Hematopoietic multipotent progenitor cell (in vitro differentiated cells): ENCODE results near the gene AVEN. TPM values are rescaled to one million over a fixed set of nuclear protein-coding genes. Genes with fewer than 3 reads are reported as not detected.
A peak's percentile ranks its signal among the peaks of the same experiment; 100 is the strongest.

Experiments
- DNase-seq, 3 donors: peaks; one replicate each; pipeline ENCODE4 v3.0.0-alpha.2; 2011 to 2015; ENCODE audit warnings: low read depth in 2 of 3, low spot score in 2 of 3
- total RNA-seq: library from RNA; depleted of rRNA; stranded (reverse); fragments of >200 nt; gene quantifications from one replicate; pipeline ENCODE4 v1.2.3, GENCODE V29; 2012

Gene AVEN
- total RNA-seq, 1 donor, result 5.9 TPM

DNA sequence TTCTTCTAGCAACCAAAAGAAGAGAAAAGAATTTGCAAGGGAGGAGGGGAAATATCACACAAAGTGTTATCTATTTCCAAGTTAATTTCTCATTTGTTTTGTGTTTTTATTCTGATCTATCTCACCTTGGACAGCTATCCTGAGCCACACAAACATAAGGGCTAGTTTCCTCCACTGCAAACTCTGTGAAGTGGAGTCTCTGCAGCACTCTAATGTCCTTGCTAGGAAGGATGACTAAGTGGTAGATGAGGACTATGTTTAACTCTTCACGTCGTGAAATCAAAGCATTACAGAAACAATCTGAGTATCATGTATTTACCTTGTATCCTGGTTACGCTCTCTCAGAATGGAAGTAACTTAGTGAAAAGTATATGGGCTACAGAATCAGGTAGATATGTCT, 104.6 kb downstream of the AVEN start:
- DNase-seq, result no peak

DNA sequence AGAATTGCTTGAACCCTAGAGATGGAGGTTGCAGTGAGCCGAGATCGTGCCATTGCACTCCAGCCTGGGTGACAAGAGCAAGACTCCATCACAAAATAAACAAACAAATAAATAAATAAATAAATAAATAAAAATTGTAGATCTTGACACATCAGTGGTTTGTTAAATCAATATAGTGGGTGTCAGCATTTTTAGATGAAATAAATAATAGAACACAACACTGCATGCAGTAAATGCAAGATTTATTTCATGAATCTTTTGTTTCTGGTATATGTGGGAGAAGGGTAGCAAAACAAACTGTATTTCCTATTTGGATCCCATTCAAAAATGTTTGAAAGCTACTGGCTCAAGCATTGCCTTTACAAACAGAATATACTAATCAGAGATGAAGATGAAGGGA, 106.3 kb downstream of the AVEN start:
- DNase-seq, result no peak

DNA sequence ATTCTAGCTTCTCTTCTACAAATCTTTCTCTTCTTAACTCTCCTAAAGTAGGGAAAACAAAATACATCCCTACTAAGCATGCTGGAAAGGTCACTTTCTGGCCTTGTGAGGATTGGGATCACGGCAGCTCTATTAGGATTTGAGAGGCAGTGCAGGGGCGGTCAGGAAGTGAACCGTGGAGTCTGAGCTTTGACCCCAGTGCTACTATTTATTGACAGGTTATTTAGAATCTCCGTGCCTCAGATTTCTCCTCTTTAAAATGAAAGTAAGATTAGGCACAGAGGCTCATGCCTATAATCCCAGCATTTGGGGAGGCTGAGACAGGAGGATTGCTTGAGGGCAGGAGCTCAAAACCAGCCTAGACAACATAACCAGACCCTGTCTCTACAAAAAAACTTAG, 112.7 kb downstream of the AVEN start:
- DNase-seq, result no peak

DNA sequence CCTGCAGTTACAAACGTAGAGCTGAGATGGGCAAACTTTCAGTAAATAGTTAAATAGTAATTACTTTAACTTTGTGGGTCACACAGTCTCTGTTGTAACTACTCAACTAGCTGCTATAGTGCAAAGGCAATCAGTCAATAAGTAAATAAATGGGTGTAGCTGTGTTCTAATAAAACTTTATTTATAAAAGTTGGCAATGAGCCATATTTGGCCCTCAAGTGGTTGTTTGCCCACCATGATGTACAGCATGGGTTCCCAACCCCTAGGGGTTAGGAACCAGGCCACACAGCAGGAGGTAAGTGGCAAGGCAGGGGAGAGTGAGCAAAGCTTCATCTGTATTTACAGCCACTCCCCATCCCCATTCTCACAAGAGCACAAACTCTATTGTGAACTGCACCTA, 115.6 kb downstream of the AVEN start:
- DNase-seq, result no peak

DNA sequence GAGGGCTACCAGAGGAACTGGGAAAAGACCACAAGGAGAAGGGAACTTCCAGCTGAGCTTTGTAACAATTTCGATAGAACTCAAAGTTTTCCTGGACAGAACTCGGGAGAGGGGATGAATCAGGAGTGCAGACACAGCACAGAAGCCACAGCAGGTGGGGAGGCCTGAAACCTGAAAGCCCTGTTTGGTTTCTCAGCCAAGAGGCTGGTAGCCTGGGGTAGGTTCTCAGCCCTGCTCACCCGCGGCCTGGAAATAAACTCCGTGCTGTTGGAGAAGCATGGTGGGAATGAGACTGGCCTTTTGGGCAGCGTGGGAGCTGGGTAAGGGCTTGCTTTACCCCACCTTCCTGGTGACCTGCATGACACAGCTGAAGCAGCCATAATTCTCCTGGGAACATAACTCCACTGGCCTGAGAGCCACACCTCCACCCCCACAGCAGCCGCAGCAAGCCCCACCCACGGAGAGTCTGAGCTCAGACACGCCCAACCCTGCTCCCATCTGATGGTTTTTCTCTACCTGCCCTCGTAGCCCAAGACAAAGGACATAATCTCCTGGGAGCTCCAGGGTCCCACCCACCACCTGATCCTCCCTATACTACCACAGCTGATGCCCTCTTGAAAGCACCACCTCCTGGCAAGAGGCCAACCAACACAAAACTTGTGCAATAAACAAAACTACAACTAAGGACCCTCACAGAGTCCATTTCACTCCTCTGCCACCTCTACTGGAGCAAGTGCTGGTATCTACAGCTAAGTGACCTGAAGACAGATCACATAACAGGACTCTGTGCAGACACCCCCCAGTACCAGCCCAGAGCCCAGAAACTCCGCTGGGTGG, 123.2 kb downstream of the AVEN start:
- DNase-seq, result no peak

DNA sequence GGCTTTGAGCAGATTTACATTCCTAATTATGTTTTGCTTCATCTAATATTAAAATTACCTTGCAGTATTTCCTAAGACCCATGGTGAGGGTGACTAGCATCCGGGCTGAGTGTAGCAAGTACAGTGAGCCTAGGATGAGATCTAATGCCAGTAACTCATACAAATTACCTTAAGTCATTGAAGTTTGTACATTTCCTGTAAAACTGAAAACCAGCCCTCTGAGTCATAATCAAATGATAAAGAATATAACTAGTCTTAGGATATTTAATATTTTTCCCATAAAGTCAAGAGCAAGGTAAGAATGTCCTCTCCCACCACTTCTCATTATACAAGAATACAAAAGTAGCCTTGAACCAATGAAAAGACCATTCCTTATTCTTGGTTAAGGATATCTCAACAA, 125.5 kb downstream of the AVEN start:
- no peak for DNase-seq

DNA sequence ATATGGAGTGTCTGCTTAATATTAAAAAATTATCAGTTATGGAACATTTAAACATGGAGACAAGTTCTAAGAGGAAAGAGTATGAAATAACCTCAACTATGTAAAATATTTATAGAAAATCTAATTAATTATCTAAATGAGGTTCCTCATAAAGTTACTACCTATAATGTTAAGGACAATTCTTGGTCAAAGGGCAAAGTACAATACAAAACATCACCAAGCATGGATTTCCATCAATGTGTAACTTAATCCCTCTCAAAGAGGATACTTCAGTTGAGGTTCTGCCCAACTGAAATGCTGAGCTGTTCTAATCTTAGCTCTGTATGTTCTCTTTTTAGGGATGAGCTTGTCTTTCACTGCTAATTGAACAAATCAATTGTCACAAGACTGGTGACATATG, 126.7 kb downstream of the AVEN start:
- DNase-seq, result no peak

DNA sequence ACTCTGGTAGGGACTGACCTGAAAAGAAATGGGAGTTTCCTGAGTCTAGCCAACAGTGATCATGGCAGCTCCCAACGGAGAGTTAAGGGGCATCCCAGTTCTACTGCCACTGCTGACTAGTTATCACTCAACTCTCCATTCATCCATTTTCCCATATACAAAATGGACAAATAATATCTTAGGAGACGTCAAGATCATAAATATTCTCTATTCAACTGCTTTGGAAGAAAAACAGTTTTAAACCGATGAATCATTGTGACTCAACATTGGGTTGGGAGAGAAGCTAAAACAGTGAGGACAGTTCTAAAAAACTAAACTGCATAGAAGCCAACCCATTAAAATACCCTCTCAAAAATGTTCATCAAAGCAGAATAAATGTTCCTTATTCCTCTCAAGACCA, 128.3 kb downstream of the AVEN start:
- no peak for DNase-seq

DNA sequence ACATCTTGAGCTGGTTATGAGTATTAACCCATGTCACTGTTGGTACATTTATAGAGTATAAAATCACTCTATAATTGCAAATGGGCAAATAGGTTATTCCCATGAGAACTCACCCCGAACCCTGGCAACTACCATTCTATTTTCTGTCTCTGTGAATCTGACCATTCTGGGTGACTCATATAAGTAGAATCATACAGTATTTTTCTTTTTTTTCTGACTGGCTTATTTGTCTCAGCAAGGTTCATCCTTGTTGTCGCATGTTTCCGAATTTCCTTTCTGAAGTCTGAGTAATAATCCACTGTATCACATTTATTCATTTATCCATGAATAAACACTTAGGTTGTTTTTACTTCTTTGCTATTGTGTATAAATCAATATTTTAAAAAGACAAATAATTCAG, 130.6 kb downstream of the AVEN start:
- DNase-seq, result no peak

DNA sequence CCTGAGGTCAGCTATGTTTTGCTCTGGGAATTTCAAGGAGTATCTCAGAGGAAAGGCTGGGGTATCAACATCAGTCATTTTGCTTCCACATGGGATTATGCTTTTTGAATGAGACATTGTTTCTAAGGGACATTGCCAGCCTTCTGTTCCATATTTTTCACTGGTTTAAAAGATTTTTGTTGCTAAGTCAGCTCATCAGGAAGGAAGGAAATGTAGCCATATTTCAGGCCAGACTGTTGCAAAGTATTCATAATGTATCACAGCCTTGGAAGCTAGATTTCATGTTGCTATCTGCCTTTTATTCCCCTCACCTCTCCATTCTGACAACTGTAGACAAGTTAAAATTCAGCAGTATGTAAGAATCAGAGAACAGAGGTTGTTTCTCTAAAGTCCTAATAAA, 131.7 kb downstream of the AVEN start:
- no peak for DNase-seq

DNA sequence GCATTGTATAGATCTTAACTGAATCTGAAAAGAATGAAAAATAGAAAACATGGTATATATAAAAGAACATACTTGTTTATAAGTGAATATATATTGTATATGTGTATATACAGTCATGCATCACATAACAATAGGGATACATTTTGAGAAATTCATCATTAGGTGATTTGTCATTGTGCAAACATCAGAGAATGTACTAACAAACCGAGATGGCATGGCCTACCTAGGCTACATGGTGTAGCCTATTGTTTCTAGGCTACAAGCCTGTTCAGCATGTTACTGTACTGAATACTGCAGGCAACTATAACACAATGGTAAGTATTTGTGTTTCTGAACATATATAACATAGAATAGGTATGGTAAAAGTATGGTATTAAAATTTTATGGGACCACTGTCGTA, 135.3 kb downstream of the AVEN start:
- DNase-seq, result no peak

DNA sequence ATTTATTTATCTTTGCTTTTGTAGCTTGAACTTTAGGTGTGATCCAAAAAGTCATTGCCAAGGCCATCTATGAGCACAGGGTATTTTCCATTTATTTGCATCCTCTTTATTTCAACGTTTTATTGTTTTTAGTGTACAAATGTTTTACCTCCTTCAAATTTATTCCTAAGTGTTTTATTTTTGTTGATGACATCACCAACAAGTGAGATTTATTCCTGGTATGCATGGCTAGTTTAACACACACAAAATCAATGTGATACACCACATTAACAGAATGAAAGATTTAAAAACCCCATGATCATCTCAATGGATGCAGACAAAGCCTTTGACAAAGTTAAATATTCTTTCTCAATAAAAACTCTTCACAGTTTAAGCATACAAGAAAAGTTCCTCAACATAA, 137.0 kb downstream of the AVEN start:
- no peak for DNase-seq

DNA sequence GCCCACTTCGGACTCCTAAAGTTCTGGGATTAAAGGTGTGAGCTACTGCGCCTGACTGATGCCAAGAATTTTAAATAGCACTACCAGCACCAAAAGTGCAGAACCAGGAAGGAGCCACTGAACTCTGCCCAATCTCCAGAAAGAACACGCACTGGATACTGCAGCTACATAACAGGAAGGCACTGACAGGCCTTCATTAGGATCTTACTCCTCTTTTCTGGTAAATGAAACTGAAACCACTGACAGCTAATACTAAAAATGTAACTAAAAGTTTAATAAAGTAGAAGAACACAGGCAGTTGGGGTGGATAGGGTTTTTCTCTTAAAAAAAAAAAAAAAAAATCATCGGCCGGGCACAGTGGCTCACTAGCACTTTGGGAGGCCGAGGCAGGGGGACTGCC, 144.8 kb downstream of the AVEN start:
- peak in 1 of 3 donors; percentile 39 for DNase-seq

DNA sequence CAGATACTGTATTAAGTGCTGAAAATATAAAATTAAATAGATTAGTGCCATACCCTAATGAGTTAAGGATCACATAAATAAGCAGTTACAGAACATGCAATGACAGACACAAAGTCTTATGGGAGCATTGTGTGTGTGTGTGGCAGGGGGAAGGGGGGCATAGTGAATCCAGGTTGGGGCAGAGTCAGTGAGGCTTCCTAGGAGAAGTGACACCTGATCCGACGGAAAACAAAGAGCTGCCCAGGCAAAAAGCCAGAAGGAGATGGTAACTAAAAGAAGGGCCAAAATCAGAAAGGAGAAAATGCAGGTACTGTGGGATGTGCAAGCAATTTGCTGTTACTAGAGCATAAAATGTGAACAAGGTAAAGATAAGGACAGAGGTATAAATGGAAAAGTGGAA, 150.8 kb downstream of the AVEN start:
- DNase-seq, result no peak

DNA sequence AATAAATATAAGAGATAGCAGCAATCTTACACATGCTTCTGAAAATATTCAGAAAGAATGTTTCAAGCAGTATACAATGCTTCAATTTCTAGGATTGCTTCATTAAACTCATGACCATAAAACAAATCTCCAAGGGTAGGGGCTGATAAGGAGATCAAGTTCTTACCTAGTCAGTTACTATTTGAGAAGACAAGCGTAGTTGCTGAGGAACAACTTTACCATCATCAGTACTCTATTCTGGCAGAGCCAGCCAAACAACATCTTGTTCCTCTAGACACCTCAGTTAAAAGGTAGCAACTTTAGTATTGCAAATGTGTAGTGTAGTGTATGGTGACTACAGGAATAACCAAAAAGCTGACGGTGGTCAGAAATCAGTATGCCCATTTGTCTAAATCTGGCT, 156.1 kb downstream of the AVEN start:
- DNase-seq, result no peak

DNA sequence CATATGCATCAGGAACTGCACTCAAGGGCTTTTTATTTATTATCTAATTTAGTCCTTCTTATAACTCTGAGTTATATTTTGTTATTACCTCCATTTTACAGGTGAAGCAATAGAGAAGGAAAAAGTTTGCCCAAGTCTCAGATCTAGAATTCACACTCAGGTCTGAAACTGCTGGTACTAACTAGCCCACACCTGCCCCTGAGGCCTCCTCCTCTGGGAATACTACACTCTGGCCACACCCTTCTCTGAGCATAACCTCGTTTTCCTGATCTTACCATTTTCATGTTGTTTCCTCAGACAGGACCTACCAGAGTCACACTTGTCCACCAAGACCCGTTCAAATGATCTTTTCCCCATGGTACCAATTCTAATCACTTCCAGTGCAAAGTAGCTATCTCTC, 164.8 kb downstream of the AVEN start:
- no peak for DNase-seq

DNA sequence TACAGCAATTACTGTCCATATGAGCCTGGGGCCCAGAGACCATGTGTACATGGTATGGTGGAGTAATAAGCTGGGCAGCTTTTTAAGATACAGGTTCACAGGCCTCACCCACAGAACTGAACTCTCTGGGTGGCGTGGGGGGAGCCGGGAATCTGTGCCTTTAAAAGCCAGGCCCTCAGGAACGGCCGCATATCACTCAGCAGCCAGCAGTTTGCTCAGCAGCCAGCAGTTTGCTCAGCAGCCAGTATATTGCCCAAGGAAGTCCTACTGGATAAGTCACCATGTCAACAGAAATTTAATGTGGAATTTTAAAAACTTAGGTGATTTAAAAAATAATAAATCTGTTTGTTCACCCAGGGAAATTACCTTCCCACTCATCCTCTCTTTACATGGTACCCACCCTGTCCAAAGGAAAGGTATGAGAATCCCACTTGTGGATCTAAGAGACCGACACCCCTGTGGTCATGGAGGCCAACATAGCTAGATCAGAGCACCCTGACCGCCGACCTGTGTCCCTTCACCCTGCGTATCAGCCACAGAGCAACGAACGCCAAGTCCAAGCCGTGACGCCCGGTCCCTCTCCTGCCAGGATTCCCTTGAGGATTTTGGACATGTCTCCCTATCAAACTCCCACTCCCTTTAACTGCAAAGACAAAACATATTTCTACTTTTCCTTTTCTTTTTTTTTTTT, 166.4 kb downstream of the AVEN start:
- DNase-seq, result no peak

DNA sequence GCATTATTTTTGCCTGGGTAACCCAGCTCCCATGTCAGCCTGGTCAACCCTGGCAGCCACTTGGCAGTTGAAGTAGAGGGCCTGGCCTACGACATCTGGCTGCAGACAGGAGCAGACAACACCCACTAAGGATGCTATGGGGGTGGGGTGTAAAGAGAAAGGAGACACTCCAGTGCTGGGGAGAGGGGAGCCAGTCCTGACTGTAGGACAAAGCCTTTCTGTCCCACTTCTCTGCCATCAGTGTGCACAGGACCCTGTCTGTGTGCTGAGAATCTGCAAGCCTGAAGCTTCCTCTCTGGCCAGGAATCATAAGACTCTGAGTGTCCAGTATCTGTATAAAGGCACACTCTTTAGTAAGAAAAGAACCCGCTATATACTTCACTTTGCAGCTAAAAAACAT, 167.0 kb downstream of the AVEN start:
- no peak for DNase-seq

DNA sequence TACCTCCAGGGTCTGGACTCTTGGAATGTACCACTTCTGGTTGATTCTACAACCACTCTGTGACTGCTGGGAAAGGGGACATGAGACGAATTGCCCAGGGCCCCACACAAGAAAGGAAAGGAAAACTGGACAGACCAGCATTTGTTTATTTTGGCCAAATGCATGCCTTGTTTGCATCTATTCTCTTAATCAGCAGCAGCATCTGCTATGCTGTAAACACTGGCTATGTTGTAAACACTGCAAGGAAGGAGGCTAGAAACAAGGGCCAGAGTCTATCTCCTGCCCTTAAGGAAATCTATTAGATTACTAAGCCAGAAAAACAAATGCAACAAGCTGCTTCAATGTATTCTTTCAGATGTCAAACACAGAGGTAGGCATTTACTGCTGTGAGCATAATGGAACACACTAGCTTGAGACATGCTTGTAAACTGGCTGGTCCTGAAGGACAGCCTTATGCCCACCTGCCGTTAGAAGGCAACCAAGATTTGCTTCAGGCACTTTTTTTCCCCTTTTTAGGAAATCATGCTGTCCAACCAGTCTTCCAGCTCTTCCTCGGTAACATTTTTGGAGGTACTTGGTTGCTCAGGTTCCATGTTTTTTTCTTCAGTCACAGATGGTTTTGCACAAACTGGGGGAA, 172.8 kb downstream of the AVEN start:
- DNase-seq, result no peak

DNA sequence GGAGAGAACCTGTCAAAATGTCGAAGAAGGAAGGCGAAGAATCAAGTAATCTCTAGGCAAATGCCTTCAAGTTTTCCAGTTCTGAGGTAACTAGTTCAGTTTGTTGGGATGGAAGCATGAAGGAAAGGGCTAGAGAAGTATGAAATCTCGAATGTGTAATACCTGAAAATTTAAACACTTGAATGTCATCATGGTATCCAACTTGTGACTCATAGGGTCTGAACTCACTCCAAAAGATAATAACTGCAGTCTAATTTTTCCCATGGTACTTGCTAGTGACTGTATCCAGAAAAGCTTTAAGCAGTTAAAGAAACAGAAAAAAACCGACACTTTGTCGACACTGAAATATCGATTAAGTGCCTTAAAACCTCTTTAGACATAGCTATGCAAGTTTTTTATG, 173.6 kb downstream of the AVEN start:
- no peak for DNase-seq

DNA sequence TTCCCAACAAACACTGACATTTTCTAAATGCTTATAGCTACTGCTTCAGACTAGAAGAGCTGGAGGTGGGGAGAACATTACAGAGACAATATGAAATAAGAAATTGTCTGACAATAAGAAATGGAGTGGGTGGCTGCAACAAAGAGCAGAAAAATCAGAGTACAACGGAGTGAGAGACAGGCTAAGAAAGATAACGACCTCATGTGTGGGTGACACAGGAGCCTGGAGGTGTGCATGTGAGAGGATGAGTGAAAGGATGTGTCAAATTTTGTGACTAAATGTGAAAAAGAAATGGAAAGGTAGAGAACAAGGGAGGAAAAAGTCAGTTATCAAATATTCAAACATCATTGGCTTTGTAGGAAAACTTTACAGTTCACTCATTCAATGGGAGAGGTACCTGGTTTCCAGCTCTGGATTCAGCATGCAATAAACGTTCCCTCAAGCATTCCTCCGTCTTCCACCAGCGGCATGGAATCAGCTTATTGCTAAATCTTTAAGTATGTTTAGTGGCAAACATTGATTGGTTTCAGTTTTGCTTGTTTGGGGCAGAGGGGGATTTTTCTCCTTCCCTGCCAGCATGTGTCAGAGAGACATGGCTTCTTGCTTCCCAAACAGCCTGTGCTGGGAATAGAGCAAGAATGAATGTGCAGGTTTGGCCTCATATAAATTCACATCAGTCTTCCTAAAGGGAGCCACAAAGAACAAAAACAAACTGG, 174.5 kb downstream of the AVEN start:
- DNase-seq, result no peak
